ENCODE data around the gene CIAO2B.

The CIAO2B gene
- long read RNA-seq, transcript CIAO2B-201 (5 exons, 676 nt), result major isoform, 18 of 41 reads
- long read RNA-seq, transcript CIAO2B-203 (4 exons, 718 nt), result minor isoform, 15 of 41 reads
- long read RNA-seq, partial matches to known transcripts, result 6 of 41 reads
- long read RNA-seq, other reads (novel, unspliced or antisense), result 1 of 41 reads

DNA sequence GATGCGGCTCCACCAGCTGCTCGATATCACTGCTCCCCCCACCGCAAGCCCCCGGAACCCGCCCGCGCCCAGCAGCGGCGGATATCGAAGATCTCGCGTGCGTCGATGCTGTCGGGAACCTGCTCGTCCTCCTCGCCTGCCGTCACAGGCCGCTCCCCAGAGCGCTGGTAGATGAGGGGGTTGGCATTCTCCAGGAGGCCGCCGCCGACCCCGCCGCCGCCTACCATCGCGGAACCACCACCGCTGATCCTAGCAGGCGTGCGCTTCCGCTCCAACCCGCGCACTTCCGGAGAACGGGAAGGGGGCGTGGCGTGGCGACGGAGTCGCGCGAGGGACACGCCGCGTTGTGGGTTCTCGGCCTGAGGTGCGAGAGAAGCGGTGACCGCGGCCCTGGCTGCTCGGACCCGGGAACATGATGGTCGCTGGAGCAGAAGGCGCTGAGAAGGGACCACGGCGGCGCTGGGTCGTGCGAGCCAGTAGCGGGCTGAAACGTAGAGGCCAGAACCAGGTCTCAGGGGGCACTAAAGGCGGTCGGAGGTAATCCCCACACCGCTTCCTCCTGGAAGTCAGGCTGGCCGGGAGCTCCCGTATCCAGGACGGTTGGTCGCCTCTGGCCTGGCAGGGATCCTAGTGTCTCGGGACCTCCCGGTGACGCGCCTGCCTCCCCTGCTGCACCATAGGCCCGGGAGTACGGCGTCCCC is at the start of gene CIAO2B:
CIAO2B (minus strand) TSS at position 265 of the 701 bp plus-strand sequence; CDS start at position 227, 38 bp downstream.
- H3K27ac ChIP-seq (replicated peaks), result peak within 1 kb of the TSS; percentile 89
- H3K27me3 ChIP-seq (ENCODE audit: insufficient read depth, poor library complexity, severe bottlenecking), result no peaks in the 10 kb centered on the region
- DNase-seq (ENCODE audit: low read depth in 1 of 2, low spot score in 1 of 2), result peak; percentile 80 to 87
- H3K4me3 ChIP-seq (replicated peaks; ENCODE audit: insufficient read depth, low read length), result peak within 1 kb of the TSS; percentile 100
- TF ChIP-seq POLR2AphosphoS5 (IDR thresholded peaks at IDR 0.05; ENCODE audit: low read depth), result peak; percentile 90
- peak; percentile 20 for TF ChIP-seq REST (IDR thresholded peaks at IDR 0.05; ENCODE audit: insufficient replicate concordance, low read depth)
- TF ChIP-seq GABPA (IDR thresholded peaks at IDR 0.05; ENCODE audit: low read depth), result peak; percentile 90
- TF ChIP-seq, protein P1, sequence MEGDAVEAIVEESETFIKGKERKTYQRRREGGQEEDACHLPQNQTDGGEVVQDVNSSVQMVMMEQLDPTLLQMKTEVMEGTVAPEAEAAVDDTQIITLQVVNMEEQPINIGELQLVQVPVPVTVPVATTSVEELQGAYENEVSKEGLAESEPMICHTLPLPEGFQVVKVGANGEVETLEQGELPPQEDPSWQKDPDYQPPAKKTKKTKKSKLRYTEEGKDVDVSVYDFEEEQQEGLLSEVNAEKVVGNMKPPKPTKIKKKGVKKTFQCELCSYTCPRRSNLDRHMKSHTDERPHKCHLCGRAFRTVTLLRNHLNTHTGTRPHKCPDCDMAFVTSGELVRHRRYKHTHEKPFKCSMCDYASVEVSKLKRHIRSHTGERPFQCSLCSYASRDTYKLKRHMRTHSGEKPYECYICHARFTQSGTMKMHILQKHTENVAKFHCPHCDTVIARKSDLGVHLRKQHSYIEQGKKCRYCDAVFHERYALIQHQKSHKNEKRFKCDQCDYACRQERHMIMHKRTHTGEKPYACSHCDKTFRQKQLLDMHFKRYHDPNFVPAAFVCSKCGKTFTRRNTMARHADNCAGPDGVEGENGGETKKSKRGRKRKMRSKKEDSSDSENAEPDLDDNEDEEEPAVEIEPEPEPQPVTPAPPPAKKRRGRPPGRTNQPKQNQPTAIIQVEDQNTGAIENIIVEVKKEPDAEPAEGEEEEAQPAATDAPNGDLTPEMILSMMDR (IDR thresholded peaks at IDR 0.05; ENCODE audit: insufficient read depth, low read length), result no peak
- peak; percentile 26; the same call in 1 of the 2 replicates for TF ChIP-seq SPI1 (IDR thresholded peaks at IDR 0.05; ENCODE audit: borderline replicate concordance, low read depth)

DNA sequence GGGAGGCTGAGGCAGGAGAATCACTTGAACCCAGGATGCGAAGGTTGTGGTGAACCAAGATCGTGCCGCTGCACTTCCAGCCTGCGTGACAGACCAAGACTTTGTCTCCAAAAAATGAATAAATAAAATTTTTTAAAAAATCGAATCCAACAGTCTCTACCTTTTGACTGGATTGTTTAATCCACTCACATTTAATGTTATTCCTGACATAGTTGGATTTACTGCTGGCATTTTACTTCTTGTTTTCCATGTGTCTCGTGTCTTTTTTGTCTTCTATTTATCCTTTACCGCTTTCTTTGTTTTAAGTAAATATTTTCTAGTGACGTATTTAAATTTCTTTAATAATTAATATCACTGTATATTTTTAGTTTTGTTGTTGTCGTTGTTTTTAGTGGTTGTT is 48.8 kb upstream of the CIAO2B start:
- Histone ChIP-seq H3K27me3 (ENCODE audit: insufficient read depth, poor library complexity, severe bottlenecking) (no peaks in the 10 kb centered on the region), H3K27ac (replicated peaks) (no peak overlapping the region), H3K4me3 (replicated peaks; ENCODE audit: insufficient read depth, low read length) (no peak overlapping the region)
- no peak for DNase-seq (ENCODE audit: low read depth in 1 of 2, low spot score in 1 of 2)
- TF ChIP-seq REST (IDR thresholded peaks at IDR 0.05; ENCODE audit: insufficient replicate concordance, low read depth) (no peak), GABPA (IDR thresholded peaks at IDR 0.05; ENCODE audit: low read depth) (no peak), SPI1 (IDR thresholded peaks at IDR 0.05; ENCODE audit: borderline replicate concordance, low read depth) (no peak), POLR2AphosphoS5 (IDR thresholded peaks at IDR 0.05; ENCODE audit: low read depth) (no peak)
- TF ChIP-seq, protein P1 (IDR thresholded peaks at IDR 0.05; ENCODE audit: insufficient read depth, low read length), result no peak

DNA sequence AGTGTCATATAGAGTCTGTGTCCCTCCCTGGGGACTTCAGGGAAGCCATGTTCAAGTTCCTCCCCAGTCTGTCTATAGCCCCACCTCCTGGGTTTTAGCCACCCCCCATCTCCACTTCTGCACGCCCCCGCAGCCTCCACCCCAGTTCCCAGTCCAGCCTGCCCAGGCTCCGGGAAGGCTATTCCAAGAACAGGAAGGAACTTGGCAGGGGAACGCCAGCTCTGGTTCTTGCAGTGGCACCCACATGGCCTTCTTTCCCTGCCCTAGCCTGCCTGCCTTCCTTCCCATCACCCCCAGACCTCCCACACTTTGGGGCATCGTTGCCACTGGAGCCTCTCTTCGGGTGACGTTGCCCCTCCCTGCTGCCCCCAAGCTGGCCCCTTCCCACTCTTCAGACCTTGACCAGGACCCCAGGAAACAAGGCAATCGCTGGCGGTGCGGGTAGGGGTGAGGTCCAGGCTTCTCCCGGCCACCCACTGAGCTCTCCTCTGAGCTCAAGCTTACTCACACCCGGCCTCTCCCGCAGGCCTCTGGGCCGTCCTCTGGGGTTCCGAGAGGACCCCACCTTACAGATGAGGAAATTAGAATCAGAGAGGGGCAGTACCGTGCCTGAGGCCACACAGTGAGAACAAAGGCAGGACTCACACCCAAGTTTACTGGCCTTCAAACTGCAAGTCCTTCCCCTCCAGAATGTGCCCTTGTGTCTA is 45.0 kb upstream of the CIAO2B start:
- no peak for DNase-seq (ENCODE audit: low read depth in 1 of 2, low spot score in 1 of 2)
- Histone ChIP-seq H3K27me3 (ENCODE audit: insufficient read depth, poor library complexity, severe bottlenecking) (no peaks in the 10 kb centered on the region), H3K4me3 (replicated peaks; ENCODE audit: insufficient read depth, low read length) (no peak overlapping the region), H3K27ac (replicated peaks) (no peak overlapping the region)
- TF ChIP-seq SPI1 (IDR thresholded peaks at IDR 0.05; ENCODE audit: borderline replicate concordance, low read depth), result no peak
- TF ChIP-seq REST (IDR thresholded peaks at IDR 0.05; ENCODE audit: insufficient replicate concordance, low read depth), result no peak
- TF ChIP-seq POLR2AphosphoS5 (IDR thresholded peaks at IDR 0.05; ENCODE audit: low read depth), result no peak
- no peak for TF ChIP-seq GABPA (IDR thresholded peaks at IDR 0.05; ENCODE audit: low read depth)
- TF ChIP-seq, protein P1 (IDR thresholded peaks at IDR 0.05; ENCODE audit: insufficient read depth, low read length), result no peak
